ENCODE measurements around the gene ALKAL2.
"Not testable (repeated sequence)": the region's sequence is repeated elsewhere in the genome, so short reads cannot be mapped to it uniquely, and the experiment has no call there.

Gene ALKAL2

GRCh38 chr2:287911-288757 is at the start of gene ALKAL2:
Gene ALKAL2, minus strand, starts transcription at chr2:288091. Its CDS starts 256 bp downstream, at chr2:287835.
- Histone ChIP-seq H3K27me3 (ENCODE audit: low read depth) (peaks cover 31% of the 10 kb centered on the region), H3K36me3 (replicated peaks) (no peaks in the 10 kb centered on the region), H3K4me1 (no peaks in the 10 kb centered on the region), H3K9me3 (no peaks in the 10 kb centered on the region), H3K4me3 (no peak within 1 kb of the TSS)
- DNase-seq (ENCODE audit: low spot score in 2 of 2), result no peak
- in situ Hi-C loops (cut with MboI; ENCODE audit: low sequenced_read_pairs), result no loop called here

GRCh38 chr2:336949-337348 is 49.1 kb upstream of the ALKAL2 start:
- in situ Hi-C loops (cut with MboI; ENCODE audit: low sequenced_read_pairs); H3K27me3 ChIP-seq (ENCODE audit: low read depth); H3K9me3 ChIP-seq; H3K4me1 ChIP-seq; H3K36me3 ChIP-seq (replicated peaks); H3K4me3 ChIP-seq; DNase-seq (ENCODE audit: low spot score in 2 of 2): not testable (repeated sequence)

DNA sequence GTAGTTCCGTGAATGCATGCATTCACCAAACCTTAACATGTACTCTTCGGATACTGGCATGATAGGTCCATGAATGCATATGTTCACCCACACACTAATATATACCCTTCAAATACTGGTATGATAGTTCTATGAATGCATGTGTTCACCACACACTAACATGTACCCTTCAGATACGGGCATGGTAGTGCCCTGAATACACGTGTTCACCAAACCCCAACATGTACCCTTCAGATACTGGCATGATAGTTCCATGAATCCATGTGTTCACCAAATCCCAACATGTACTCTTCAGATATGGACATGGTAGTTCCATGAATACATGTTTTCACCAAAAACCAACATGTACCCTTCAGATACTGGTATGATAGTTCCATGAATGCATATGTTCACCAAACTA is 48.5 kb upstream of the ALKAL2 start:
- Histone ChIP-seq H3K27me3 (ENCODE audit: low read depth) (no peaks in the 10 kb centered on the region), H3K4me1 (no peaks in the 10 kb centered on the region), H3K4me3 (no peak overlapping the region), H3K36me3 (replicated peaks) (no peaks in the 10 kb centered on the region), H3K9me3 (no peaks in the 10 kb centered on the region)
- DNase-seq (ENCODE audit: low spot score in 2 of 2), result no peak
- in situ Hi-C loops (cut with MboI; ENCODE audit: low sequenced_read_pairs), result no loop called here

GRCh38 chr2:332592-332991 is 44.7 kb upstream of the ALKAL2 start:
- in situ Hi-C loops (cut with MboI; ENCODE audit: low sequenced_read_pairs), result no loop called here
- Histone ChIP-seq H3K9me3 (no peaks in the 10 kb centered on the region), H3K36me3 (replicated peaks) (no peaks in the 10 kb centered on the region), H3K4me3 (no peak overlapping the region), H3K4me1 (no peaks in the 10 kb centered on the region), H3K27me3 (ENCODE audit: low read depth) (no peaks in the 10 kb centered on the region)
- no peak for DNase-seq (ENCODE audit: low spot score in 2 of 2)

- no peak overlapping the region for H3K4me3 ChIP-seq
- H3K9me3 ChIP-seq, result no peaks in the 10 kb centered on the region
- in situ Hi-C loops (cut with MboI; ENCODE audit: low sequenced_read_pairs), result no loop called here
- no peak for DNase-seq (ENCODE audit: low spot score in 2 of 2)
- no peaks in the 10 kb centered on the region for H3K4me1 ChIP-seq
- no peaks in the 10 kb centered on the region for H3K36me3 ChIP-seq (replicated peaks)
- no peaks in the 10 kb centered on the region for H3K27me3 ChIP-seq (ENCODE audit: low read depth)
These were observed 40.9 kb upstream of the ALKAL2 start for GRCh38 chr2:328761-329160.

DNA sequence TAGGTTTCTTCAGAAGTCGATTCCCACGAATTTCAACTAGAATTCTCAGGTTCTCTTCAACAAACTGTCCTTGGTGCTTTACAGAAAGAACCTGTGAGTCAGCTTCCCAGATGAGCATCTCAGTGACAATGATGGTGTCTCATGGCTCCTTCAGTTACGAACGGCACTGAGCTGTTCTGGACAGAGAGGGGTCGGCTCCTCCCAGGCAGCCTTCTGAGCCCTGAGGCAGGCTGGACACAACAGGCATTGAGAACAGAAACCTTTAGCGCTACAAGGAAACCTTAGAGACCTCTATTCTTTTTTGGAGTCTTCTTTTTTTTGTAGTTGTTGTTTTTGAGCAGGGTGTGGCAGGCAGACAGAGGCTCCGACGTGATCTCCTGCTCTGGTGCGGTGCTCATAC is 35.1 kb upstream of the ALKAL2 start:
- in situ Hi-C loops (cut with MboI; ENCODE audit: low sequenced_read_pairs), result no loop called here
- no peaks in the 10 kb centered on the region for H3K36me3 ChIP-seq (replicated peaks)
- DNase-seq (ENCODE audit: low spot score in 2 of 2), result no peak
- H3K4me1 ChIP-seq, result no peaks in the 10 kb centered on the region
- no peak overlapping the region for H3K4me3 ChIP-seq
- H3K27me3 ChIP-seq (ENCODE audit: low read depth), result no peaks in the 10 kb centered on the region
- no peaks in the 10 kb centered on the region for H3K9me3 ChIP-seq

GRCh38 chr2:322326-322725 is 34.4 kb upstream of the ALKAL2 start:
- no peak for DNase-seq (ENCODE audit: low spot score in 2 of 2)
- H3K36me3 ChIP-seq (replicated peaks), result no peaks in the 10 kb centered on the region
- no peaks in the 10 kb centered on the region for H3K27me3 ChIP-seq (ENCODE audit: low read depth)
- H3K9me3 ChIP-seq, result no peaks in the 10 kb centered on the region
- H3K4me1 ChIP-seq, result no peaks in the 10 kb centered on the region
- in situ Hi-C loops (cut with MboI; ENCODE audit: low sequenced_read_pairs), result no loop called here
- H3K4me3 ChIP-seq, result no peak overlapping the region

GRCh38 chr2:320561-320960 is 32.7 kb upstream of the ALKAL2 start:
- in situ Hi-C loops (cut with MboI; ENCODE audit: low sequenced_read_pairs), result no loop called here
- no peaks in the 10 kb centered on the region for H3K9me3 ChIP-seq
- no peaks in the 10 kb centered on the region for H3K36me3 ChIP-seq (replicated peaks)
- H3K4me1 ChIP-seq, result no peaks in the 10 kb centered on the region
- no peaks in the 10 kb centered on the region for H3K27me3 ChIP-seq (ENCODE audit: low read depth)
- H3K4me3 ChIP-seq, result no peak overlapping the region
- DNase-seq (ENCODE audit: low spot score in 2 of 2), result no peak

DNA sequence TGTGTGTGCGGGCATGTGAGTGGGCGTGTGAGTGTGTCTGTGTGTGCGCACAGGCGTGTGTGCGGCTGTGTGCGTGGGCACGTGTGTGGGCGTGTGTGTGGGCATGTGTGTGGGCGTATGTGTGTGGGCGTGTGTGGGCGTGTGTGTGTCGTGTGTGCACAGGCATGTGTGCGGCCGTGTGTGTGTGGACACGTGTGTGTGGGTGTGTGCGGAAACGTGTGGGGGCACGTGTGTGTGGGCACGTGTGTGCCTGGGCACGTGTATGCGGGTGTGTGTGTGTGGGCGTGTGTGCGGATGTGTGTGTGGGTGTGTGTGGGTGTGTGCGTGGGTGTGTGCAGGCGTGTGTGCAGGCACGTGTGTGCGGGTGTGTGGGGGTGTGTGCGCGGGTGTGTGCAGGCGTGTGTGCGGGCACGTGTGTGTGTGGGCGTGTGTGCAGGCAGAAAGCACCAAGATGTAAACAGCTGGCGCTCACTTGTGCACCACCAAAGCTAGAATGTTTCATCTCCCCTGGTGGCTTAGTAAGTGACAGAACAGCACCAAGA is 31.2 kb upstream of the ALKAL2 start:
- Histone ChIP-seq H3K36me3 (replicated peaks) (no peaks in the 10 kb centered on the region), H3K9me3 (no peaks in the 10 kb centered on the region), H3K27me3 (ENCODE audit: low read depth) (no peaks in the 10 kb centered on the region), H3K4me1 (no peaks in the 10 kb centered on the region), H3K4me3 (no peak overlapping the region)
- in situ Hi-C loops (cut with MboI; ENCODE audit: low sequenced_read_pairs), result no loop called here
- DNase-seq (ENCODE audit: low spot score in 2 of 2), result no peak

- H3K36me3 ChIP-seq (replicated peaks), result no peaks in the 10 kb centered on the region
These were observed 29.9 kb upstream of the ALKAL2 start for GRCh38 chr2:317501-318424.

DNA sequence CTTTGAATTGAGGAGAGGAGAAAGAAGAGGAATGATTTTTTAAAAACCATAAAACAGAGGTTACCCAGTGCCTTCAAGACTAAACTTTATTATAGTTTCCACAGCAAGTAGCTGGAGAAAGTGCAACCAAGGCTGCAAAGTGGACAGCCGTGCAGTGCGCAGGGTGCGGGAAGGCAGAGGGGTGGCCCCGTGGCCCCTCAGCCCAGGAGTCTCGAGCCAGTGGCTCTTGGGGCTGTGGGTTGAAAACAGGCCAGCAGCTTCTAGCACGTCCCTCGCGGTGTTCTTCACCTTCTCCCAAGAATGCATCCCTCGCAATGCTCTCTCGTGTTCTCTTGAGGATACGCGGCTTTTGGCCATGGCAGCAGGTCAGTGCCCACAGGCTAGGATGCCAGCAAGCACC is 28.5 kb upstream of the ALKAL2 start:
- H3K4me1 ChIP-seq, result no peaks in the 10 kb centered on the region
- H3K36me3 ChIP-seq (replicated peaks), result no peaks in the 10 kb centered on the region
- no peak overlapping the region for H3K4me3 ChIP-seq
- in situ Hi-C loops (cut with MboI; ENCODE audit: low sequenced_read_pairs), result no loop called here
- no peaks in the 10 kb centered on the region for H3K9me3 ChIP-seq
- DNase-seq (ENCODE audit: low spot score in 2 of 2), result no peak
- H3K27me3 ChIP-seq (ENCODE audit: low read depth), result no peaks in the 10 kb centered on the region

More at GRCh38 chr2:317501-318424, 29.9 kb upstream of the ALKAL2 start:
- no peak for DNase-seq (ENCODE audit: low spot score in 2 of 2)
- no peaks in the 10 kb centered on the region for H3K27me3 ChIP-seq (ENCODE audit: low read depth)
- no peaks in the 10 kb centered on the region for H3K4me1 ChIP-seq
- H3K4me3 ChIP-seq, result no peak overlapping the region
- in situ Hi-C loops (cut with MboI; ENCODE audit: low sequenced_read_pairs), result no loop called here
- H3K9me3 ChIP-seq, result no peaks in the 10 kb centered on the region

DNA sequence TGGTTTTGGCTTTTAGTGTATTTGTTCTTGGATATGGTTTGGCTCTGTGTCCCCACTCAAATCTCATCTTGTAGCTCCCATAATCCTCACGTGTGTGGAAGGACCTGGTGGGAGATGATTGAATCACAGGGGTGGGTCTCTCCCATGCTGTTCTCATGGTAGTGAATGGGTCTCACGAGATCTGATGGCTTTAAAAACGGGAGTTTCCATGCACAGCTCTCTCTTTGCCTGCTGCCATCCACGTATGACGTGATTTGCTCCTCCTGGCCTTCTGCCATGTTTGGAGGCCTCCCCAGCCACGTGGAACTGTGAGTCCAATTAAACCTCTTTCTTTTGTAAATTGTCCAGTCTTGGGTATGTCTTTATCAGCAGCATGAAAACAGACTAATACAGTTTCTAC is 28.0 kb upstream of the ALKAL2 start:
- DNase-seq (ENCODE audit: low spot score in 2 of 2); H3K36me3 ChIP-seq (replicated peaks); H3K27me3 ChIP-seq (ENCODE audit: low read depth); H3K4me3 ChIP-seq; H3K9me3 ChIP-seq; H3K4me1 ChIP-seq; in situ Hi-C loops (cut with MboI; ENCODE audit: low sequenced_read_pairs): not testable (repeated sequence)

DNA sequence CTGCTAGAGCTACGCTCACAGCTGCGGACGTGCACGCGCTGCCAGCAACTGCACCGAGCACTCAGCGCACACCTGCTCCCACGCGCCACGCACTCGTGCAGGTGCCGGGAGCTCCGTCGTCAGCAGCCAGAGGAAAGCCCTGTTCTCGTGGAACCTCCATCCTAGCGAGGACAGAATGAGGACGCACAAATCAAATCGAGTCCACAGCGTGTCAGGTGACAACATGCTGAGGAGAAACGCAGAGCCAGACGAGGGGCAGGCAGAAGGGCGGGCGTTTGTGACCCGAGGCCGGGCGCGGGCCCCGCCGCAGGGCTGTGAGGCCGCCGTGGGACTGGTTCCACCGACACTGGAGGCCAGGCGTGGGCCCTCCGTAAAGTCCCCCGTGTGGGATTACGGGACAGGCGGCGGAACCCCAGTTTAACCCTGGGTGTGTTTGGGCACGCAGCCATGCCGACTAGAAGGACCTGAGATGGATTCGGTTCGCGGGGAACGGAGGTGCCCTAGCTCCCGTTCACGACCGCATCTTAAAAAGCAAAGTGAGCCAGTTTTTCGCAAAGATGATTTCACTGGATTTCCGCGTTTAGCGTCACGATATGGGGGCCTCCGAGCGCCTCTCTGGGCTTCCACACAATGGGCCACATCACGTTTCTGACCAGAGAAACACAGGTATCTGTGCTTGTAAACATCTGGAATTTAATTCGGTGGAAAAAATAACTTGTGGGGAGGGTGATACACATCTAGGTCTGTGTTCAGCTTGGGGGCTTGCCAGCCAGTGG is 26.9 kb upstream of the ALKAL2 start:
- in situ Hi-C loops (cut with MboI; ENCODE audit: low sequenced_read_pairs), result no loop called here
- H3K4me3 ChIP-seq, result no peak overlapping the region
- no peaks in the 10 kb centered on the region for H3K36me3 ChIP-seq (replicated peaks)
- H3K27me3 ChIP-seq (ENCODE audit: low read depth), result no peaks in the 10 kb centered on the region
- DNase-seq (ENCODE audit: low spot score in 2 of 2), result no peak
- no peaks in the 10 kb centered on the region for H3K4me1 ChIP-seq
- no peaks in the 10 kb centered on the region for H3K9me3 ChIP-seq

All from HAP-1 (cell line).